SKM-1 treated with dmso at 0.1 percent for 144 hours (cell line): ENCODE data around the gene RALGPS1.

Experiments
- DNase-seq: peaks from one replicate; lab custom pipeline; 2025; ENCODE audit not compliant: unreplicated experiment; lab: John Stamatoyannopoulos, UW

Gene RALGPS1

DNA sequence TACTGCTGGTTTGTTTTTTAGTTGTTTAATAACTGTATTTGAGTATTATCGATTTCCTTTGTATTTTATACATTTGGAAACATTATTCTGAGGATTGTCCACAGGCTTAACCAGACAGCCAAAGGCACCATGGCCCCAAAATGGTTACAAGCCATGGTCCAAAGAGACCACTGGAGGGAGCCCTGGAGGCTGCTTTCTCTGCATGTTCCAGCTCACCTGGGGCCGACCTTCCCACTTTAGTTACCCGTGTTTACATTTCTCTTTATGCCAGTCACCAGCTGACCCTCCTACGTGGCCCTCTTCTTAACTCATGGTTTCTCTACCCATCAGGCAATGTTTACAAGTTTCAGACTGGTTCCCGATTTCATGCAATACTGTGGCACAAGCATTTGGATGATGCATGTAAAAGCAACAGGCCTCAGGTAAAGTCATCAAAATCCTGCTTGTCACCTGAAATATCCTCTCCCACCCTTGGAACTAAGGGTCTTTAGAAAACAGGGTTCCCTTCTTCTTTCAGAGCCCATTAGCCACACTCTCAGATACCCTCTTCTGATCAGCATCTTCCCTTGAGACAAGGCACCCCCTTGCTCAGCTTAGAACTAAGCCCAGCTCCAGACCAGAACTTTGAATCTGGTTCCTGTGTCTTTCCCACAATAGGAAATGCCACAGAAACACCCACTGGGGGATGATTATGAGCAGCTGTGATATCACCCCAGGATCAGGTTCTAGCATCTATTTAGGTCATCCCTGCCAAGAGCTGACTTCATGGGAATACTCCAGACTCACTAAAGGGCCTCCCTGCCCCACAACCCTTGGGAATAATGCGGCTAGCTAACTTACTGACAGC is 300.1 kb downstream of the RALGPS1 start:
- DNase-seq = peak; percentile 37

DNA sequence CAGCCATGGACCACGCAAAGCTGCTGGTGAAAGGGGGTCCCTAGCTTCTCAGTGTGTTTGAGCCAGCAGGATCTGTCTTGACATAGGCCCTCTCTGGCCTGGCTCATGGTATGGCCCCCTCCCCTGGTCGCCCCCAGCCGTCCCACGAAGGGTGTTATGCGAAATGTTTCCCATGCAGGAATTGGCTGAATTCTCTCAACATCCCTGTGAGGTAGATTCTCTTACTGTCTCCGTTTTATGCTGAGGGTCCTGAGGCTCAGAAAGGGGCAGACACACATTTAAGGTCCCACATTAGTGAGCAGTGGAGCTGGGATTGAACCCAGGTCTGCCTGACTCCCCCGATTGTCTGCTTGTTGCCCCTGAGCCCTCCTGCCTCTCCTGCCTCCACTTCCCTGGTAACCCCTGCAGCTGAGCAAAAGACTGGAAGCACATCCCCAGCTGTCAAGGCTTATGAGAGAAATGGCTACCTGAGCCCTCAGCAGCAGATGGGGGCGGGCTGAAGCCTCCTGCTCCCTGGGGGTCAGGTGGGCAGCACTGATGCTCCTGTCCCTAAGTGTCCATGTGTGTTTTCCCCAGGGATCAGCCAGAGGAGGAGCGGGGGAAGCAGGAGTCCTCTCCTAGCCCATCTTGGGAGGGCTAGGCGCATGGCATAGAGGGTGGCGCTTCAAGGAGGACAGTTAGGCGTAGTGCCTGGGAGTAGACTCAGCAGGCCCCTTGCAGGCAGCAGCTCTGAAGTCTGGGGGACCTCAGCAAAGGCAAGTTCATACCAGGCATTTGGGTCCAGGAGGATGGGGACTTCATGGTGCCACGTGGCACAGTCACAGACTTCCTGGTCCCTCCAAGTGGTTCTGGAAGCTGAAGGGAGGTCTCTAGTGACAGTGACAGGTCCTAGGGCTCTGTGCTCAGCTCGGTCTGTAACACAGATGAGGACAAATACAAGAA is 301.0 kb downstream of the RALGPS1 start:
- no peak for DNase-seq

DNA sequence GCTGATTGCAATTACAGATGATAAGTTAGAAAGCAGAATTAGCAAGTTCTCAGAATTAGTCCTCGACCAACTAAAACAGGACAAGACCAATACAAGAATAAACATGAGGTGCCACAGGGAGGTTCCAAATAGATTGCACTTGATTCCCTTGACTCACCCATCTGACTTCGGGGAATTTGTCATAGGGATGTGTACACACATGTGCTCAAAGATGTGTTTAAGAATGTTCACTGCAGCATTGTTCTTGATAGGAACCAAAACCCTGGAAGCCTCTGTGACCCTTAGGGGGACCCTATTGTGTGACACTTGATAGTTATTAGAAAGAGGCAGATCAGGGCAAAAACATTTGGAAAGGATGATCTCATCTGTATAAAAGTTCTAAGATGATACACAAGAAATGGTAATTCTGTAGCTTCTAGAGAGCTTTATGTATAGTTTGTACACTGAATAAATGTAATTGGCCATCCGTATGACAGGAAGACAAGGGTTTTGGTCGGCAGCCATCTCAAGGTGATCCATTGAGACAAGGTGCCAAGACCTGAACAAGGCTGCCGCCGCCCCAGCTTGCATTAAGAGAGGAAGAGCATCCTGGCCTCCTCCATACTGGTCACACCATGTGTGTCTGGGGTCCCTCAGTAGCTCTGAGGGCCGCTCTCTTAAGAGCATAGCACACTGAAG is 301.8 kb downstream of the RALGPS1 start:
- DNase-seq = no peak

DNA sequence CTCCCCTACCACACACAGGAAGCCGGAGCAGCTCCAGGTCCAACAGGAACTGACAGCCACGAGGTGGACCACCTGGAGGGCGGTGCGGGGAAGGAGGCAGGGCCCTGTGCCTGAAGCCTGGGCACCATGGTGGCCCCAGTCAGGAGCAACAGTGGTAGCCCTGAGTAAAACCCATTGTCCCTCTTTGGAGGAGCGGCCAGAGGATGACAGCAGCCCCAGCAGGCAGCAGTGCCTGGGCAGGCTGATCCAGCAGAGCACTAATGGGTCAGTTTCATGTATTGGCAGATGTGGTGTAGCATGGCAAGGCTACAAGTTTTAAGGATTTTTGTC is 302.3 kb downstream of the RALGPS1 start:
- no peak for DNase-seq

DNA sequence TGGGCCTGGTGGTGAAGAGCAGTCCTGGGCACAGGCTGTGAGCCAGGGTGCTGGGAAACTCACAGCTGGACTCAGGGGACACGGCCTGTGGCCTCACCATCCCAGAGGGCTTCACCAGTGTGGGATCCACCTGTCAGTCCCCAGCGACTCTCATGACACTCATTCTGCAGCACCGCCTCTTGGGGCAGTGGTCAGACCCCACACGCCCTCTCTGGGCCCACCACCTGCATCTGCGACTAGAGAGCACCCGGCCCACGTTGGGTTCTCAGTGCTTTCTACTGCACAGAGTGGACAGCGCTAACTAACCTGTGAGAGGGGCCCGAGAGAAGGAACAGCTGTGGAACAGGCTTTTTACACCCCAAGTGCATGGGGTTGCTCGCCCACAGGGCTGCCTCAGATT is 304.2 kb downstream of the RALGPS1 start:
- no peak for DNase-seq

DNA sequence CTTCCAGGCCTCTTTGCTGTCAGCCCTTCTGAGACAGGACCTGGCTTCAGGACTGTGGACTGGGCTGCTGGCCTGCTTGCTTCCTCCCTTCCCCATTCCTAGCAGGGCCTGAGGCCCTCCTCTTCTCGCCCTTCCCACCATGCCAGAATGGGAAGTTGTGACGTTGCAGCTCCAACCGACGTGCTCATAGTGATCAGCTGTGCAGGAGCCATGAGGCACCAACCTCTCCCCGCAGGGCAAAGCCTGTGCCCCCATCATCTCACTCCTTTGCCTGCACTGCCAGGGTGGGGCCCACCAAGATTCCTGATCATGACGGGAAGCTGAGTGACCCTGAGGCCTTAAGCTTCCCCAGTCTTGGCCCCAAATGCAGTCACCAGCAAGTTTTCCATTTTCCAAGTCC is 304.9 kb downstream of the RALGPS1 start:
- no peak for DNase-seq

DNA sequence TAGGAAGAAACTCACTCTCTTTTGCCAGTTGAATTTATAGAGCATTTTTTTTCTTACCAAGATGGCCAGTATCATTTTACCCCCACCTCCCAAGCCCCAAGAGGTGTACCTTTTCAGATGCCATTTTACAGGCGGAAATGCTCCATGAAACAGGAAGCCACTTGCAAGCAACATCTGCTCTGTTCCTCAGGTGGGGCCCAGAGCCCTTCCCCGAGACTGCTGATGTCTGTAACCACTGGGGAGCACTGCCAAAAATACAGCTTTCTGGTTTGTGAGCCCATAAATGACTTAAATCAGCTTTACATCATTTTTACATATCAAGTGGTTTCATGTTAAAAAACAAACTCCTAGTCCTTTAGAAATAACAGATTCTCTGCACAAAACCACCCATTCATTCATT is 307.1 kb downstream of the RALGPS1 start:
- no peak for DNase-seq

DNA sequence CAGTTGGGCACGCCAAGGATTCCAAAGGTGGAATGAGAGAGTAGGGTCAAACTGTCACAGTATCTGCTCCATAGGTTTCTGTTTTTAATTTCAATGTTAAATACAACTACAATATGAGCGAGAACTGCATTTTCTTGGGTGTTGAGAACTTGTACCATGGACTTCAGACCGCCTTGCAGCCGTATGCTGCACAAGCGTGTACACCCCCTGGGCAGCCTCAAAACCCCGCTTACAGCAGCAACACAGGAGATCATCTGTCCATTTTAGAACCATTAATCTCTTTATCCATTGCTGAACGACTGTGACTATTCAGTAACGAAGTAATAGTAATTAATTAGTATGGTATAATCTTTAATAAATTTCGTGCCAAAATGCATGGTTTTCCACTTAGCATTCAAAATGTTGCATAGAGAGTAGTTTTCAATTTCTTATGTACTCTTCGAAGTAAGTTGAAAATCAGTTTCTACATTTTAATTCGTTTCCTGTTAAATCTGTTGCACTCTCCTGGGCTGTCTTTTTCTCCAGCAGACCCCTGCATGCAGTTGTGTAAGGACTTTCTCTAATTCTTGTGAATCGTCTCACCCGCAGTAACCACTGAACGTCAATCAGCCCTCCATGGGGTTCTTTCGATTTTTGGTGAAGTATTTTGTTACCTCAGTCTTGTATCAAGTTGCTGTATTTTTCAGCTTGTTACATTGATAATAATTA is 308.0 kb downstream of the RALGPS1 start:
- DNase-seq = no peak

DNA sequence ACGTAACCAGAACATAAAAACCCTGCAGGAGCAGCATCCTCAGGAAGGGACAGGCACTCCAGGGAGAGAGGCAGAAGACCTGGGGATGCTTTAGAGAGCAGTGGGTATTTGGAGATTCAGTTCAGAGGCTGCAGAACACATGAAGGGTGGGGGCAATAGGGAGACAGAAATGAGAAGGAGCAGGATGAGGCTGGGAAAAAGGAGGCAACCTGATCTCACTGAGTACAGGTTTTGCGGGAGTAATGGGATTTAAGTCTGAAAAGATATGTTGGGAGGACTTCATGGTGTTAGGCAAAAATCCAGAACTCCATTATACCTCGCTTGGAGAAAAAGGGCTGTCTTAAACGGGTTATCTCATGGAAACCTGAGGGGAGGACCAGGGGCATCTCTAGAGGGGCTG is 308.7 kb downstream of the RALGPS1 start:
- no peak for DNase-seq

DNA sequence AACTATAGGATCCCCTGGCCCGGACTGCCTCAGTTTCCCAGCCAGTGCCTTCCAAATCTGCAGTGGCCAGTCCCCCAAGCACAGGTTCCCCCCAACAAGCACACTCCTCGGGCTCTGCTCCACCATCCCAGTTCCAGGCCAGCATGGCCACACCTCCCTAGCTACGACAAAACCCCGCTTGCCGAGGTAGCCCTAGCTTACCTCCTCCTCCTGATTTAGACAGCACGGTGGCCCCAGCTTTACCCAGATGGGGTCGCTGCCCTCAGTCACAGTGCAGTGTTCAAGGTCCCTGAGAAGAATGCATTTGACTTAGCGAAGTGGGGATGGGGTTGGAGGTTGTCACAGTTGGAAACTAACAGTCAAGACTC is 309.2 kb downstream of the RALGPS1 start:
- no peak for DNase-seq

DNA sequence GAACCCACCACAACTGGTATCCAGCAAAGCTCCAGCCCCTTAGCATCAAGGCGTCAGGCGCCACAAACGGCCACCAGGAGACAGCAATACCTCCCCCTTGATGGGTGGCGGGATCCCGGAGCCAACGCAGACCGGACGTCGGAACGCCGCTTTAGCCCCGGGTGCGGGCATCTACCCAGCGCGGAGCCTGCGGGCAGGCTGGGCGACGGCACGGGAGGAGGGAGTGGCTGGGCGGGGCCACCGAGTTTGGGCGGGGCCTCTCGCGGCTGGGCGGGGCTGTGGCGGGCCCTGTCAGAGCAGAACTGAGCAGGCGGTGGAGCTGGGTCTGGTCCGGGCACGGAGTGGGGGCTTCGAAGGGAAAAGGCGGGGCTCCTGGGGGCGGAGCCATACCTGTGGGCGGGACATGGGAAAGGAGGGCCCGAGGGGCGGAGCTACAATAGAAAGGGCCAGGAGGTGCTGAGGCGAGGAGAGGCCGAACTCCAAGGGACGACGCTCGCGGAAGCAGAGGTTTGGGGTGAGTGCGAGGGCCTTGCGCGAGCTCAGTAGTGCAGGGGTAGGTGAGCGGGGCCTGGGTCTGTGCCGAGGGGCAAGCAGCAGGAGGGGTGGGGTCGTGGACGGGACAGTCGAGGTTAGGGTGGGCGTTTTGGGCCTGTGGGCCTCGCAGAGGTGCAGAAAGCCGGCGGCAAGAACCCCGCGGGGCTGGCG is 309.7 kb downstream of the RALGPS1 start:
- peak; percentile 60 for DNase-seq

DNA sequence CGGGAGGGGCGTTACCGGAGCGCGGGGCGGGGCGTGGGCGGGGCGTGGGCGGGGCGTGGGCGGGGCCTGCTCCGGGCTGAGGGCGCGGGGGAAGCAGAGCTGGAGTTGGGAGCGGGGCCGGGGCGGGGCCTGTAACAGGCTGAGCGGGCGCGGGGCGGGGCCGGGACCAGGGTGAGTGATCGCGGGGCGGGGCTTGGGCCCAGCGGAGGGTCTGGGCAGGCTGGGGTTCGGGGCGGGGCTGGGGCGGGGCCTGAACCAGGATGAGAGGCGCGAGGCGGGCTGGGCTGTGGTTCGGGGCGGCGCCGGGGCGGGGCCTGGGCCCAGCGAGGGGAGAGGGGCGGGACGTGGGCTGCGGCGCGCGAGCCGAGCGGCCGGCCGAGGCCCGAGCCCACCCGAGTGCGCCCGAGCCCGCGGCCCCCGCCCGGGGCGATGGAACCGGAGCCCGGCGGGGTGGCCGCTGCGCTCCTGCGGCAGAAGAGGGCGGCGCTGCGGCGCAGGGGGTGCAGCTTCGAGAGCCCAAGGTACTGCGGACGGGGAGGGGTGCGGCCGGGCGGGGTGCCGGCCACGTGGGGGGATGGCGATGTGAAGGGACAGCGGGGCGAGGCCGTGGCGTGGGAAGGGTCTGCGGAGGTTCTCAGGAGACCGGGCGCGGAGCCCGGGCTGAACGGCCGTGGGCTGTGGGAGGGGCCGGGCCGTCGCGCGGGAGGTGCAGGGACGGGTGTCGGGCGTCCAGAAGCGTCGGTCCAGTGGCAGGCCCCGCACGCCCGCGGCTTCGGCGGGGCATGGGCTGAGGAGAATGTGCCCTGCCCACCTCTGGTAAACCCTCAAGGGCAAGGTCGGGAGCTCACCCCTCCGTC is 310.5 kb downstream of the RALGPS1 start:
- peak; percentile 78 for DNase-seq

DNA sequence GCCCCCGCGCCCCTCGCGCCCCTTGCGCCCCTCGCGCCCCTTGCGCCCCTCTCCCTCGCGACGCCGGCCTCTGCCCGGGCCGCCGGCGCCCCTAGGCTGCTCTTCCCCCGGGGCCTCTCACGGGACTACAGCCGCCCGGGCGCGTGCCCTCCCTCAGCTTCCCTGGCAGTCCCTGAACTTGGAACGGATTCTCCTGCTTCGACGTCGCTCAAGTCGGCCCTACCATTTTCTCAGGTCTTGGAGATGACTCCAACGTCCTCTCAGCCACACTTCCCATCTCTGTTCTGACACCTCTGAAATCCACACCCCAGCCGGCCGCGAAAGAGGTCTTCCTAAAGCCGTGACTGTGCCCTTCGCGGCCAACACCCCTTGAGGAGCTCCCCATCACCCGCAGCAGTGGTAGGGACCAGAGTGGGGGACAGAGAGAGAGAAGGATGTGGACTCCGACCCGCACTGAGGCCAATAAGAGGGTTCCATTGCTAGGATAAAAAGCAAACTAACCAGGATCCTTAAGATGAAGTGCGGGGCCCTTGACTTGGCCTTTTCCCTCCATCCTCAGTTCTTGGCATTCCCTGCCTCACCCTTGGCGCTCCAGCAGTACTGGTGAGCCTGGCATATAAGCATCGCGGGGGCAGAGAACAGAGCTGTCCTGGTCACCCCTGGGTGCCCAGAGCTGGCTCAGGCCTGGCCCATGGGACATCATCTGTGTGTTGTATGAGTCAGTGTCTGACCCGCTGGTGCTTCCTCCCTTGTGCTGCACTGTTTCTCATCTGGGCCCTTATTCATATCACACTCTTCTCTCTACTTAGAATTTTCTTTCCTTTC is 311.4 kb downstream of the RALGPS1 start:
- no peak for DNase-seq

DNA sequence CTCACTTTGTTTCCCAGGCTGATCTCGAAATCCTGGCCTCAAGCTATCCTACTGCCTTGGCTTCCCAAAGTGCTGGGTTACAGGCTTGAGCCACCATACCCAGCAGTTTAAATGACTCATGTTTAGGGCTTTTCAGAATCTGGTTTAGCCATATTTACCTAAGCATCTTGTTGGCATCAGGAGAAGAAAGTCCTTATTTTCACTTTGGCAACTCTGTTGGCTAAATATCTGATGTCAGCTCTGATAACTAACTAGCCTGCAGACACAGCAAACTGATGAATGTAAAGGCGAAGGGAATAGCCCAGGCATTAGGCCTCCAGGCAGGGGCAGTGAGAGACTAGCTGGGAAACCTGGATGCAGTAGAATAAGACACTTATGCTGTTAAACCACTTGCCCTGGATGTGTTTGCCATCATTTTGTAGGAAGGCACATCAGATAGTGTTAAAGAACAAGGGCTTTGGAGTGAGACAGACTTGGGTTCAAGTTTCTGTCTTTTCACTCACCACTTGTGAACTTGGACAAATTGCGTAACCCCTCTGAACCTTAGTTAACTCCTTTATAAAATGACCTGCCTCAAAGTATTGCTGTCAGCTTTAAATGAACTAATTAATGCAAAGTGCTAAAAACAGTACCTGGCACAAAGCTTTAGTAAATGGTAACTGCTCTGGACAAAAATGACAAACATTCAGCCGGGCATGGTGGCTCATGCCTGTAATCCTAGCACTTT is 315.3 kb downstream of the RALGPS1 start:
- no peak for DNase-seq

DNA sequence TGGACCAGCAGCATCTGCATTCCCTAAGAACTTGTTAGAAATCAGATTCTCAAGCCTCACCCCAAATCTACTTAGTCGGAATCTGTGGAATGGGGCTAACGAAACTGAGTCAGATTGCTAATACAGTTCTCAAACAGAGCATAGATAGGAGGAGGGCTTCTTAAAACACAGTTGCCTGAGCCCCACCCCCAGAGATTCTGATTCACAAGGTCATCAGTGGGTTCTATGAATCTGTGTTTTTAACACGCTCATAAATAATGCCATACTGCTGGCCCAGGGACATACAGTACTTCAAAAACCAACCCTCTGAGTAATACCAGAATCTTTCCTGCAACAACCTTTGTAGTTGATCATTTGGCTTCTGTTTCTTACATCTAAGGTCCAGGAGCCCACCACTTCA is 317.1 kb downstream of the RALGPS1 start:
- no peak for DNase-seq

DNA sequence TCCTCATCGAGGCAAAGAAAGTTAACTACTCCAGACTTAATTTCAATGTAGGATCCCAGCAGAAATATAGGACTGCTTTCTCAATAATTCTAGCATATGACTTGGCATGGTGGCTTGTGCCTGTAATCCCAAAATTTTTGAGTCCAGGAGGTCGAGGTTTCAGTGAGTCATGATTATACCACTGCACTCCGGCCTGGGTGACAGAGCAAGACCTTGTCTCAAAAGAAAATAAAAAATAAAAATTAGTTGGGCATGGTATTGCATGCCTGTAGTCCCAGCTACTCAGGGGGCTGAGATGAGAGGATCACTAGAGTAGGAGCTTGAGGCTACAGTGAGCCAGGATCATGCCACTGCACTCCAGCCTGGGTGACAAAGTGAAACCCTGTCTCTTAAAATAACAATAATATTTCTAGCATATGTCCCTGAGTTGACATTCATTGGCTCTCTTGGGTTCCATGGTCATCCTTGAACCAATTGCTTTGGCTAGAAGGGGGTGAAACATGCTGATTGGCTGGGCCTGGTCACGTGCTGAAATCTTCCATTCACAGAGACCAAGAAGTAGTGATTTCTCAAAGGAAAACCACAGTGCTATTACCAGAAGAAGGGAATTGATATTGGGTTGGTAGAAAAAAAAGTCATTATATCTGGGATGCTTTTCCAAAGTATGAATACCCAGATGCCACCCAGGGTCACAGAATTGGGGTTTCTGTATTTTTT is 318.4 kb downstream of the RALGPS1 start:
- DNase-seq = no peak

DNA sequence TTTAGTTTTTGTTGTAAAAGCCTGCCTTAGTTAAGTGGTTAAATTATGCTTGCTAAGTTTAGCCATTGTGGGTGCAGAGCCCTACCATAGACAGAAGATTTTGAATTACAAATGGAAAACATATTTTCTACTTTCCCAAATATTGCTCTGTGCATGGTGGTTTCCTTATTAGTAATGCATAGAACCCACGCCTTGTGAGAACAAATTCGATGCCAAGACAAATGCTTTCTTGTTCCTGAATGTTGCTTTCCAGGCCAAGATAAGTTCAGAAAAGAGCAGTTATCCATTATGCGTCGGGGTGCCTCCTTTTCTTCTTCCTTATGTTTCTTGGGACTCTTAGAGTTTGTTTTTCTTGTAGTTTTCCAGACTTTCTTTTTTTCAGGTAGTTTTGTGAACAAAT is 319.0 kb downstream of the RALGPS1 start:
- no peak for DNase-seq
